ENCODE measurements around the gene CFAP46.

- TF ChIP-seq EZH2phosphoT487 (IDR thresholded peaks at IDR 0.05; ENCODE audit: unreplicated experiment) = no peak
- no peak for TF ChIP-seq CTCF (conservative IDR thresholded peaks at IDR 0.05; ENCODE audit: low read depth in 2 of 2)
- no peak for TF ChIP-seq STAT1 (IDR thresholded peaks at IDR 0.05; ENCODE audit: unreplicated experiment)
- TF ChIP-seq EZH2 (IDR thresholded peaks at IDR 0.05; ENCODE audit: low read depth, unreplicated experiment) = no peak
- TF ChIP-seq POLR2AphosphoS5 (IDR thresholded peaks at IDR 0.05; ENCODE audit: low read depth) = no peak
- TF ChIP-seq JUNB (IDR thresholded peaks at IDR 0.05; ENCODE audit: unreplicated experiment) = no peak
- TF ChIP-seq, protein P1, sequence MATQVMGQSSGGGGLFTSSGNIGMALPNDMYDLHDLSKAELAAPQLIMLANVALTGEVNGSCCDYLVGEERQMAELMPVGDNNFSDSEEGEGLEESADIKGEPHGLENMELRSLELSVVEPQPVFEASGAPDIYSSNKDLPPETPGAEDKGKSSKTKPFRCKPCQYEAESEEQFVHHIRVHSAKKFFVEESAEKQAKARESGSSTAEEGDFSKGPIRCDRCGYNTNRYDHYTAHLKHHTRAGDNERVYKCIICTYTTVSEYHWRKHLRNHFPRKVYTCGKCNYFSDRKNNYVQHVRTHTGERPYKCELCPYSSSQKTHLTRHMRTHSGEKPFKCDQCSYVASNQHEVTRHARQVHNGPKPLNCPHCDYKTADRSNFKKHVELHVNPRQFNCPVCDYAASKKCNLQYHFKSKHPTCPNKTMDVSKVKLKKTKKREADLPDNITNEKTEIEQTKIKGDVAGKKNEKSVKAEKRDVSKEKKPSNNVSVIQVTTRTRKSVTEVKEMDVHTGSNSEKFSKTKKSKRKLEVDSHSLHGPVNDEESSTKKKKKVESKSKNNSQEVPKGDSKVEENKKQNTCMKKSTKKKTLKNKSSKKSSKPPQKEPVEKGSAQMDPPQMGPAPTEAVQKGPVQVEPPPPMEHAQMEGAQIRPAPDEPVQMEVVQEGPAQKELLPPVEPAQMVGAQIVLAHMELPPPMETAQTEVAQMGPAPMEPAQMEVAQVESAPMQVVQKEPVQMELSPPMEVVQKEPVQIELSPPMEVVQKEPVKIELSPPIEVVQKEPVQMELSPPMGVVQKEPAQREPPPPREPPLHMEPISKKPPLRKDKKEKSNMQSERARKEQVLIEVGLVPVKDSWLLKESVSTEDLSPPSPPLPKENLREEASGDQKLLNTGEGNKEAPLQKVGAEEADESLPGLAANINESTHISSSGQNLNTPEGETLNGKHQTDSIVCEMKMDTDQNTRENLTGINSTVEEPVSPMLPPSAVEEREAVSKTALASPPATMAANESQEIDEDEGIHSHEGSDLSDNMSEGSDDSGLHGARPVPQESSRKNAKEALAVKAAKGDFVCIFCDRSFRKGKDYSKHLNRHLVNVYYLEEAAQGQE (IDR thresholded peaks at IDR 0.05; ENCODE audit: unreplicated experiment) = no peak
Measured at GRCh38 chr10:132919374-132920100, 22.8 kb downstream of the CFAP46 start.
